ENCODE data around the gene OSBPL7.

- TF ChIP-seq POLR2AphosphoS5 (IDR thresholded peaks at IDR 0.05; ENCODE audit: low read depth, low read length): no peak
- no peak for TF ChIP-seq TAF1 (IDR thresholded peaks at IDR 0.05; ENCODE audit: low read depth, low read length)
- TF ChIP-seq POLR2A (IDR thresholded peaks at IDR 0.05; ENCODE audit: low read depth, low read length): no peak
These were observed 45.3 kb upstream of the OSBPL7 start for GRCh38 chr17:47866941-47867340.

All from GM12891 (cell line).